Osteocyte (in vitro differentiated cells): ENCODE results near the gene APOBEC3A. TPM values are rescaled to one million over a fixed set of nuclear protein-coding genes. Genes with fewer than 3 reads are reported as not detected.
"Not testable (repeated sequence)": the region's sequence is repeated elsewhere in the genome, so short reads cannot be mapped to it uniquely, and the experiment has no call there.

Experiments
- DNase-seq: peaks from one replicate; pipeline ENCODE4 v3.0.0; 2021; ENCODE audit warnings: mixed read lengths; ENCODE audit not compliant: unreplicated experiment; ENCODE audit errors: extremely low spot score
- H3K27ac Mint-ChIP-seq: one replicate; pipeline ENCODE4 v1.8.0; 2021; ENCODE audit warnings: mild to moderate bottlenecking, mixed read lengths; ENCODE audit not compliant: unreplicated experiment
- H3K27me3 Mint-ChIP-seq: one replicate; pipeline ENCODE4 v1.8.0; 2021; ENCODE audit warnings: mixed read lengths; ENCODE audit not compliant: unreplicated experiment
- H3K36me3 Mint-ChIP-seq: one replicate; pipeline ENCODE4 v1.8.0; 2021; ENCODE audit warnings: mixed read lengths; ENCODE audit not compliant: unreplicated experiment
- H3K4me1 Mint-ChIP-seq: one replicate; pipeline ENCODE4 v1.8.0; 2021; ENCODE audit warnings: mixed read lengths; ENCODE audit not compliant: unreplicated experiment
- H3K4me3 Mint-ChIP-seq: one replicate; pipeline ENCODE4 v1.8.0; 2021; ENCODE audit warnings: mild to moderate bottlenecking, moderate library complexity, mixed read lengths; ENCODE audit not compliant: unreplicated experiment
- H3K9me3 Mint-ChIP-seq: one replicate; pipeline ENCODE4 v1.8.0; 2021; ENCODE audit warnings: mixed read lengths; ENCODE audit not compliant: unreplicated experiment
- total RNA-seq: library from RNA; stranded (reverse); gene quantifications from 2 replicates; pipeline ENCODE4 v1.2.1, GENCODE V29; 2021
- TF ChIP-seq, protein P1 (sequence below): fragments of 200-600 bp; sonication (generic); IDR thresholded peaks from 2 replicates; pipeline ENCODE4 v1.5.0; 2021; ENCODE audit warnings: antibody characterized with exemption, mild to moderate bottlenecking, moderate library complexity

The APOBEC3A gene
- total RNA-seq, 1 donor from 2014 or later: not detected

DNA sequence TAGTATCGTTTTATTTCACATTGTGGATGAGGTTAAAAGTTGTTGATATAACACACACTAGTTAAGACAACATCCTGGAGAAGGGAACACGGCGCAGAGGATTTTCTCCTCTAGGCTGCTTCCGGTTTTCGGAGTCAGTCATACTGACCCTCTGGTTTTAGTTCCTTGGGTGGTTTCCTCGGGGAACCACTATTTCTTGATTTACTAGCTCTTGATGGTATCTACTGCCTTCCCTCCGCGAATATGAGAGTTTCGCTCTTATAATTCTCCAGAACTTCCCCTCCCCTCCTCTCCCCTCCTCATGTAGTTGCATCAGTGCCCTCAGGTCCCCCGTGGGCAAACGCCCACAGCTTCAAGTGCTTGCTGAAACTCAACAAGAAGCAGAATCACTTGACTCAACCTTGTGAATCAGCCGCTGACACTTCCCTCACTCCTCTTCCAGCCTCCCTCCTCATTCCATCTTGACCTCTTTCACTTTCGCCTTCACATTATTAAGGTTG, 15.9 kb upstream of the APOBEC3A start:
- DNase-seq: no peak
- H3K27me3 Mint-ChIP-seq: peaks cover 79% of the 10 kb centered on the region
- no peak overlapping the region for H3K4me3 Mint-ChIP-seq
- TF ChIP-seq, protein P1, sequence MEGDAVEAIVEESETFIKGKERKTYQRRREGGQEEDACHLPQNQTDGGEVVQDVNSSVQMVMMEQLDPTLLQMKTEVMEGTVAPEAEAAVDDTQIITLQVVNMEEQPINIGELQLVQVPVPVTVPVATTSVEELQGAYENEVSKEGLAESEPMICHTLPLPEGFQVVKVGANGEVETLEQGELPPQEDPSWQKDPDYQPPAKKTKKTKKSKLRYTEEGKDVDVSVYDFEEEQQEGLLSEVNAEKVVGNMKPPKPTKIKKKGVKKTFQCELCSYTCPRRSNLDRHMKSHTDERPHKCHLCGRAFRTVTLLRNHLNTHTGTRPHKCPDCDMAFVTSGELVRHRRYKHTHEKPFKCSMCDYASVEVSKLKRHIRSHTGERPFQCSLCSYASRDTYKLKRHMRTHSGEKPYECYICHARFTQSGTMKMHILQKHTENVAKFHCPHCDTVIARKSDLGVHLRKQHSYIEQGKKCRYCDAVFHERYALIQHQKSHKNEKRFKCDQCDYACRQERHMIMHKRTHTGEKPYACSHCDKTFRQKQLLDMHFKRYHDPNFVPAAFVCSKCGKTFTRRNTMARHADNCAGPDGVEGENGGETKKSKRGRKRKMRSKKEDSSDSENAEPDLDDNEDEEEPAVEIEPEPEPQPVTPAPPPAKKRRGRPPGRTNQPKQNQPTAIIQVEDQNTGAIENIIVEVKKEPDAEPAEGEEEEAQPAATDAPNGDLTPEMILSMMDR: no peak
- no peak overlapping the region for H3K27ac Mint-ChIP-seq
- no peaks in the 10 kb centered on the region for H3K9me3 Mint-ChIP-seq
- H3K36me3 Mint-ChIP-seq: no peaks in the 10 kb centered on the region
- H3K4me1 Mint-ChIP-seq: no peaks in the 10 kb centered on the region

DNA sequence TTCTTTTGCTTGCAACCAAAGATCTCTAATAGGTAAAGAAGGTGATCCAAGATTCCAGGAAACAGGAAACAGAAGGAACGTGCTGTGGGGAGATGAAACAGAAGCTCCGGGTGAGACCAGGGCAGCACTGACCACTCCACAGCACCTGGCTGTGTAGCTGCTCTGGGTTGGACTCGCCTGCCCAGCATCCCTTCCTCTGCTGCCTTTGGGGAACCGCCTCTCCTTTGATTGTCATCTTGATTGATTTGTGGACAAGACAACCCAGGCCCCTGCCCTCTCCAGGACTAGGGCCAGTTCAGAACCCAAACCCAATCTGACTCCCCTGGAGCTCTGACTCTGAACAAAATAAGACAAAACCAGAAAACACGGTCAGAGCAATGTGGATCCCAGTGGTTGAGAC, 14.7 kb upstream of the APOBEC3A start:
- Mint-ChIP-seq H3K27me3 (peaks cover 88% of the 10 kb centered on the region), H3K9me3 (no peaks in the 10 kb centered on the region), H3K27ac (no peak overlapping the region), H3K36me3 (no peaks in the 10 kb centered on the region), H3K4me3 (no peak overlapping the region), H3K4me1 (no peaks in the 10 kb centered on the region)
- TF ChIP-seq, protein P1: no peak
- DNase-seq: no peak

DNA sequence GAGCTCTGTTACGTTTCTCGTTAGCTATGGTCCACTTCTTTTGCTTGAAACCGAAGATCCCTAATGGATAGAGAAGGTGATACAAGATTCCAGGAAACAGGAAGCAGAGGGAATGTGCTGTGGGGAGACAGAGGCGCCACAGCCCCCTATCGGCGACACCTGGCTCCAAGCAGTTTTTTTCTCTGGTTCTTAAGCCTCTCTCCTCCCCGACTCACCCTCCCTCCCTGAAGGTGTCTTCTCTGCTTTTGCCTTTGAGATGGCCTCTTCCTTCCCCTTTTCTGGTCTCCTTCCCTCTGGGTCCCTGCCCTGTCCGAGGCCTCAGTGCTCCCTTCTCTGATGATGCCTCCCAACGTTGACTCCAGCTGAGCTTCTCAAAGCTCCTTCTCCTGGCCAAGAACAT, 14.2 kb upstream of the APOBEC3A start:
- Mint-ChIP-seq H3K4me3 (no peak overlapping the region), H3K27ac (no peak overlapping the region), H3K36me3 (no peaks in the 10 kb centered on the region), H3K4me1 (no peaks in the 10 kb centered on the region), H3K9me3 (no peaks in the 10 kb centered on the region), H3K27me3 (peaks cover 88% of the 10 kb centered on the region)
- TF ChIP-seq, protein P1: no peak
- DNase-seq: no peak

DNA sequence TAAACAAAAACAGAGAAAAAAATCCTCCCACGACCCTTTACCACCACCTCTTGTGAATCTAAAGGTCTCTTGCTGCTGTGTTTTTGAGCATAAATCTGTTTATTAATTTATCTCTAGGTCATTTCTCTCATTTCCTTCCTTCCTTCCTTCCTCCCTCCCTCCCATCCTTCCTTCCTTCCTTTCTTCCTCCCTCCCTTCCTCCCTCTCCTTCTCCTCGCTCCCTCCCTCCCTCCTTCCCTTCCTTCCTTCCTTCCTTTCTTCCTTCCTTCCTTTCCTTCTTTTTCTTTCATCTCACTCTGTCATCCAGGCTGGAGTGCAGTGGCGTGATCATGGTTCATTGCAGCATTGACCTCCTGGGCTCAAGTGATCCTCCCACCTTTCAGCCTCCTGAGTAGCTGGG, 13.5 kb upstream of the APOBEC3A start:
- Mint-ChIP-seq H3K27ac (no peak overlapping the region), H3K4me1 (no peaks in the 10 kb centered on the region), H3K9me3 (no peaks in the 10 kb centered on the region), H3K27me3 (peaks cover 88% of the 10 kb centered on the region), H3K4me3 (no peak overlapping the region), H3K36me3 (no peaks in the 10 kb centered on the region)
- TF ChIP-seq, protein P1: no peak
- DNase-seq: no peak

DNA sequence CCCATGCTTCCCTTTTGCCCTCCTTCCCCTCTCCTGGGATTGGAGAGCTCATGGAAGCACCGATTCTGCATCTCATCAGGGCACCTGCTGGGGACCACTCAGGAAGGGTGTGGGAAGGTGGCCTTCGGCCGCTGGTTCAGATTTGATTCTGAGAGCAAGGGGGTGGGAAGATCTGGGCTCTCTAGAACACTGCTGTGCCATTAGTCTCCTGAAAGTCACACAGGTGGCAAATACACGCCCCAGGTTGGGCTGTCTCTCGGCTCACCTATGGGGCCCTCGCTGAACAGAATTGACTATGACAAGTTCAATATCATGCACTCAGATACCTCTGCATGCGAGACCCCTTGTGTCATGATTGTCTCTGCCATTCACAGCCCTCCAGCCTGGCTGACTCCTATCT, 12.8 kb upstream of the APOBEC3A start:
- Mint-ChIP-seq H3K4me3 (no peak overlapping the region), H3K27ac (no peak overlapping the region), H3K9me3 (no peaks in the 10 kb centered on the region), H3K36me3 (no peaks in the 10 kb centered on the region), H3K4me1 (no peaks in the 10 kb centered on the region), H3K27me3 (peaks cover 84% of the 10 kb centered on the region)
- TF ChIP-seq, protein P1: no peak
- DNase-seq: no peak

DNA sequence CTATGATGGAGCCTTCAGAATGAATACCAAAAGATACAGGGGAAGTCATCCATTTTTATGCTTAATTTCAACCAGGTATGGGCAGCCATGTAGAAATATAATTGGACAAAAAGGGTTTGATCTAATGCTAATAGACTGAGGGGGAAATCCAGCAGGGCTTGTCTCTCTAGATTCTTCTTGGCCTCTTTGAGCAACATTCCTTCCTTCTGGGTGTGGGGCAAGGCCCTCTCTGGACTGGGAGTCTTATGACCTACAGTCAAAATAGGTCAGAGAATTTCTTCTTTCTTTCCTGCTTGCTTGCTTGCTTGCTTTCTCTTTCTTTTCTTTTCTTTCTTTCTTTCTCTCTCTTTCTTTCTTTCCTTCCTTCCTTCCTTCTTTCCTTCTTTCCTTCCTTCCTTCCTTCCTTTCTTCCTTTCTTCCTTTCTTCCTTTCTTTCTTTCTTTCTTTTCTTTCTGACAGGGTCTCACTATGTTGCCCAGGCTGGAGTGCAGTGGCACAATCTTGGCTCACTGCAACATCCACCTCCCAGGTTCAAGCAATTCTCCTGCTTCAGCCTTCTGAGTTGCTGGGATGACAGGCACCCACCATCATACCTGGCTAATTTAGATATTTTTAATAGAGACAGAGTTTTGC, 11.6 kb upstream of the APOBEC3A start:
- not testable (repeated sequence) for H3K9me3 Mint-ChIP-seq, H3K4me1 Mint-ChIP-seq, H3K27ac Mint-ChIP-seq, H3K36me3 Mint-ChIP-seq, DNase-seq, H3K4me3 Mint-ChIP-seq
- H3K27me3 Mint-ChIP-seq: peaks cover 86% of the 10 kb centered on the region
